DOHH2 (cell line): ENCODE data around the gene ITPKB.

Experiments
- CTCF ChIP-seq: fragments of 200-600 bp; sonication (generic); IDR thresholded peaks from one replicate; pipeline ENCODE4 v1.5.1; 2014; ENCODE audit warnings: antibody characterized with exemption, mild to moderate bottlenecking, low read depth, low read length; ENCODE audit not compliant: poor library complexity, severe bottlenecking
- EZH2phosphoT487 ChIP-seq: fragments of 200-600 bp; sonication (generic); IDR thresholded peaks from 2 replicates; pipeline ENCODE4 v1.6.1; 2017; ENCODE audit warnings: borderline replicate concordance, mild to moderate bottlenecking, antibody characterized with exemption, low read length, moderate library complexity, mixed read lengths

DNA sequence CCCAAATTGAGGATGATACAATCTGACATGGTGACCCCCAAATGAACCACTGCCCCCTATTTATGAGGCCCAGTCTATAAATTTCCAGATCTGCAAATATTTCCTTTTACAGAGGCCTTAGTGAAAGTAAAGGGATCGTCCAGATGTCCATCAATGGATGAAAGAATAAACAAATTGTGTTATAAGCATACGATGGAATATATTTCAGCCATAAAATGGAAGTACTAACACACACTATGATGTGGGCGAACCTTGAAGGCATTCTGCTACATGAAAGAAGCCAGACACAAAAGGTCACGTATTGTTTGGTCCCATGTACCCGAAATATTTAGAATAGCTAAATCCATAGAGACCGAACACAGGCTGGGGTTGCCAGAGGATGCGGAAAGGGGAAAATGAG lies 48.6 kb upstream of the ITPKB start:
- TF ChIP-seq CTCF = no peak
- TF ChIP-seq EZH2phosphoT487 = no peak
